C1 segment of cervical spinal cord (tissue), 14 donors: ENCODE measurements around the gene C16orf96.
A peak's percentile ranks its signal among the peaks of the same experiment; 100 is the strongest.

Source experiments
- DNase-seq, 14 donors: peaks; one replicate each; lab custom pipeline; 2025; lab: John Stamatoyannopoulos, UW

C16orf96 gene

DNA sequence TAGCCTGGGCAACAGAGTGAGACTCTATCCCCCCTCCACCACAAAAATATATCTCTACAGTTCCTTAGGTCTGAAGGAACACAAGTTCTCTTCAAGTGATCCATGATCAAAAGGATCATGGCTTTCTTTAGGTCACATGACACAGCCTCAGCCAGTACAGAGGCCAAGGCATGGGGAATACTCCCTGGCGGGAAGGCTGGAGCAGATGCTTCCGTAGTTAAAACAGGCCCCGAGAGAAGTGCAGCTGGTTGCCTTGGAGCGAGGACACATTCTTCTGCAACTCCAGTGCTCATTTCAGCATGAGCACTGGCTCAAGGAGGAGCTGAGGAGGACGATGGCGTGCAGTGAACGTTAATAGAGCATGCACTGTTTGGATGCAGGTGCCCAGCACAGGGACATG, 31.1 kb upstream of the C16orf96 start:
- peak in 1 of 14 donors; percentile 17 for DNase-seq

- DNase-seq = no peak
Observed at GRCh38 chr16:4525634-4526277, 30.4 kb upstream of the C16orf96 start.

DNA sequence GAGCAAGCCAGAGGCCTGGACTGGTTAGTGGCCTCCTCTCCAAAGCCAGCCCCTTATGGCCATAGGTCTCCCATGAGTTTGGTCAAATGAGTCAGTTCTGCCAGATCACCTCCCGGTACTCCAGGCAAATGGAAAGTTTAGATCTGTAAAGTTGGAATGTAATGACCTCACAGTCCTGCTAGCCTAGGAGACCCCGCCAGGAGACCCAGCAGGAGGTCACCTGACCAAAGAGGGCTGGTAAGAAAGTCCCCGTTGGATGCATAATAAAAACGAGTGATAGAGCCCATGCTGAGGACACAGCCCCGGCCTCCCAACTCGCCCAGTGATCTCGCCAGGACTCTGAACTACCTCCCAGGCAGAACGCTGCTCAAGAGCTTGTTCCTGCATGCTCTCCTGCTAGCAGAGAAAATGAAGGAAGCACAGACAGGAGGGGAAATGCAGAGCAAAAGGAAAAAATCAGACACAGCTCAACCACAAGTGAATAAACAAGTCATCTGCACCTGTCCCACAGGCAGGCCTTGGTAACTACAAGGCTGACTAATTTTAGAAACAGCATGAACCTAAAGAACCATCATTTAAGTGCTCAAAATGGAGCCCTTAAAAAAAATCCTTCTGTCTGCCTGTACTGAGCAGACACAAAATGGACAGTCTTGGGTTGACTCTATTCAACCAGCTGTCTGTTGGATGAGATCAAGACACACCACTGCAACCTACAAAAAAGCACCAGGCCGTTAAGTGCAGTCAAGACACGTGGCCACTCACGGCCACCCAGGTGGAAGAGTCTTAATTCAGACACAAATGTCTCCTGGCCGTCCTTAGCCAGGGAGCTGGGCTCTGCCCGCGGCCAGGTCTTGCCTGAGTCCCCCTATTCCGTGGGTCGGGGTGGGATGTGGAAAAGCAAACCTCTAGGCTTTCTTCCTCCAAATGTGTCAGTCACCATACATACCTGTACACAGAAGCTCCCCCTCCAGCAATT, 26.8 kb upstream of the C16orf96 start:
- DNase-seq = peak in 1 of 14 donors; percentile 21

GRCh38 chr16:4531811-4532210, 24.3 kb upstream of the C16orf96 start:
- DNase-seq = no peak

DNA sequence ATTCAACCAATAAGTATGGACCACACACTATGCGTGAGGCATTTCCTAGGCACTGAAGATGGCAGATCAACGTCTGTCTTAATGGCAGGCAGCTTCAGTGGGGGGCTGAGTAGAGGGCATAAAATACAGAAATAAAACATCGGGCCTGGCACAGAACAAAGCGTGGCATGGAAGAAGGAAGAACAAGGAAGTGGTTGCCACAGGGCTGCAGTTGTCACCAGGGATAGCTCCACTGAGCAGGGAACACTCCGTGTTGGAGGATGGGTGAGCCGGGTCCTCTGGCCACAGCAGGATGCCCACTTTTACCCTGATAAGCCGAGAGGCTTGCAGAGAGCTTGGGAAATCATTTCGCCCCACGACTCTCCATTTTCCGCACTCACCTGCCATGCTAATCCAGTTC, 23.9 kb upstream of the C16orf96 start:
- no peak for DNase-seq

DNA sequence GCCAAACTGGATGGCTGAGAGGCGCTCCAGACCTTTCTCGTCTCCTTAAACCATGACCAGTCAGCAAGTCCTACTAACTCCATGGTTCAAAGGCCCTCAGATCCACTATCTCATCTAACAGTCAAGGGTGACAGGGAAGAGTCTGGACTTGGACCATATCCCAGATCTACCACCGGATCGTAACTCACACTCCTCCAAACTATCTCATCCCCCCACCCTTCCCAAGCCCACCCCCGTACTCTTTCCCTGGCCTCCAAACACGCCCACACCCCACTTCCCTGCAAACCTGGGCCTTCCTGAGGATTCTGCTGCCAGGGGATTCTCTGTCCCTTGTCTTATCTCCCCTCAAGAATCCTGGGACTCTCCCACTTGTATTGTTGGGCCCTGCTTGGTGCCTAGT, 22.6 kb upstream of the C16orf96 start:
- no peak for DNase-seq

- DNase-seq = no peak
Observed at GRCh38 chr16:4534151-4534790, 21.9 kb upstream of the C16orf96 start.

DNA sequence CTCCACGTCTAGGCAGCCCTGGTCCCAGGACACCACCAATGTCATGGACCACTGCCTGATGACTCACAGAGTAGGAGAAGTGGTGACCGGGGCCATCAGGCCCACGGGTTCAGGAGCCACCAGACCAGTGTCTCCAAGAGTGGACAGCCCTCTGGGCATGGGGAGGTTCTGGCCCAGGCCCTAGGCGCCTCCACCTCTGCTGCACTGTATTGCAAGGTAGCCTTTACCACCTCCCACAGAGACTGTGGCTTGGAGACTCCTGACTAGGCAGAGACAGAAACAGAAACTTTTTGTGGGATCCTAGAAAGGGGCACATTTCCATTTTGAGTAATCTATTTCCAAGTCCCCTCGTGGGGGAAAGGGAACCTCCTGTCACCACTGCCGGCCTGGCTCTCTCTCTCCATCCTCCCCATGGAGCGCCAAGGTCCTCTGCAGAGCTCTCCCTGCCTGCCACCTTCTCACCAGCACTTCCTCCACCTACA, 20.5 kb upstream of the C16orf96 start:
- DNase-seq = no peak

GRCh38 chr16:4536391-4537106, 19.6 kb upstream of the C16orf96 start:
- DNase-seq = no peak

GRCh38 chr16:4537376-4538343, 18.5 kb upstream of the C16orf96 start:
- DNase-seq = peak in 6 of 14 donors; percentile 31 to 75 (median 56)

- DNase-seq = peak; percentile 71 to 98 (median 96)
Observed at GRCh38 chr16:4538350-4539235, 17.5 kb upstream of the C16orf96 start, which contains the start of gene CDIP1. TSS of gene CDIP1 (minus strand) at chr16:4538773. CDS start at chr16:4514130, 24,643 bp downstream.

DNA sequence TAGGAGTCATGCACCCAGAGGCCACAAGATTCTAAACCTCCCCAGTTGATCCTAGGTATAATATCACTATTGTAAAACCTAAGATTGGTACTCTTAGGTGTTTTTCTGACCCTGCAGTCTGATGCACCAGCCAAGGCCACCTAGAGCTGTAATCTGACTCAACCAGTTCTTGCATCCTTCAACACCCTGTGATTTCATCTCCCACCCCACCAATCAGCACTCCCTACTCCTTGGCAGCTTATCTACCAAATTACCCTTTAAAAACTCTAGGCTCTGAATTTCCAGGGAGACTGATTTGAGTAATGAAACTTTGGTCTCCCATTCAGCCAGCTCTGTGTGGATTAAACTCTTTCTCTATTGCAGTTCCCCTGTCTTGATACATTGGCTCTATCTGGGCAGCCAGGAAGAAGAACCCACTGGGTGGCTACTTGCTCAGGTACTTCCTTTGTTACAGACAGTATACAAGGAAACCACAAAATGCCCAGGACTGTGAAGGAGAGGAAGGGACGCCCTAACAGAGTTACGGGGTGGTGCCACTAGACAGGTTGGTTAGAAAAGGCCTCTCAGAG, 16.3 kb upstream of the C16orf96 start:
- DNase-seq = no peak

- DNase-seq = peak in 1 of 14 donors; percentile 59
Observed at GRCh38 chr16:4544473-4544872, 11.7 kb upstream of the C16orf96 start.

GRCh38 chr16:4548124-4548523, 8.0 kb upstream of the C16orf96 start:
- DNase-seq = no peak

- no peak for DNase-seq
Observed at GRCh38 chr16:4550591-4550990, 5.5 kb upstream of the C16orf96 start.

DNA sequence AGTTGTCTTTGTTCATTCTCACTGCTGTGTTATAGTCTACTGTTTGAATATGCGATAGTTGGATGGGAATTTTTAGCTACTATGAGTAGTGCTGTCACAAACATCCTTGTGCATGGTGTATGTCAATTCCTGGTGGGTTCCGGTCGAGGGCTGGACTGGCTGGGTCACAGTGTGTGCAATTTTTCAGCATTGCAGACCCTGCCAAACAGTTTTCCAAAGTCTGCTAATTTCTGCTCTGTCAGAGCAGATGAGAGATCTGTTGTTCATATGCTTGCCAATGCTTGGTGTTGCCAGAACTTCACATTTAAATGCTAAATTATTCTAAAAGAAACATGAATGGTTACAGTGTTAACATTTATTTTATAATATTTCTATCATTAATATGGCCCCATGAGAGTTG, 3.6 kb upstream of the C16orf96 start:
- no peak for DNase-seq

- no peak for DNase-seq
Observed at GRCh38 chr16:4556580-4556979, 440 bp downstream of the C16orf96 start.

- no peak for DNase-seq
Observed at GRCh38 chr16:4557973-4558372, 1.8 kb downstream of the C16orf96 start.

DNA sequence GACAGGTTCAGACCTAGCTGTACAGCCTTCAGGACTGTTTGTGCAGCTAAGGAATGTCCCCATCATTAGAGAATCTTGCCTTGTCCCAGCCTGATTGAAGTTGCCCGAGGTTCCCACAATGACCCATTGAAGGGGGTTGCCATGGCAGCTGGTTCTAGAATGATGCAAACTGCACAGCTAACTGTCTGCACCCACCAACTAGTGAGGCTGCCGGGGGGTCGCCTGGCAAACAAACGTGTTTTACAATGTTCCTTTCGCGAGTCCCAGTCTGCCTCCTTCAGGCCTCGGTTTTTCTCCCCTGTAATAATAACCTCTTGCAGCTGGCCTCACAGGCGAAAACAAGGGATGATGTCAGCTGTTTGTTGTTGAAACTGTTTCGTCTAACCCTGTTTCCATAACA, 5.5 kb downstream of the C16orf96 start:
- DNase-seq = peak in 9 of 14 donors; percentile 6 to 51 (median 27)
